ENCODE results near the gene TMUB2.

The TMUB2 gene

DNA sequence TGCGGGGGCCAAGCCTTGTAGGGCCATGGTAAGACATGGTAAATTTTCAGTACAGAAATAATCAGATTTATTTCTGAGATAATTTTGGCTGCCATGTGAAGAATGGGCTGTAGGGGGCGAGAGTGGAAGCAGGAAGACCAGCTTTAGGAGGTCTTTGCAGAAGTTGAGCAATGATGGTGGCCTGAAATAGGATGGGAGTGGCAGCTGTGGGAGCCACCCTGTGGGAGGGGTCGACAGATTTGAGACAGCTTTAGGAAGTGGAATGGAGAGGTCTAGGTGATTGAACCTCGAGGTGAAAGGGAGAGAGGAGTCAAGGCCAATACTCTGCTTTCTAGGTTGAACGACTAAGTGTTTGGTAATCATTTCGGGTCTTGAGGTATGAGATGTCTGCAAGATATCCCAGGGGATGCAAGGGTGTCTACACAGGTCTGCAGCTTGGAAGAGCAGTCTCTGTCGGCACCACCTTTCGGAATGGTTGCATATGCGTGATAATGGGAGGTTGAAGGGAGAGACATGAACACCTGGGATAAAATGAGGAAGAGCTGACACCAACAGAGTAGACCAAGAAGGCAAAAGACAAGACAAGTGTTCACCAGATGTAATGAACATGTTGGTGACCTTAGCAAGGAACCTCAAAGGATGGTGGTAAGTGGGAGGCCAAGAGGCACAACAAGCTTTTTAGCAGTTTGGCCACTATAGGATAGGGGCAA is 17.1 kb downstream of the TMUB2 start:
- DNase-seq, result peak; percentile 45

DNA sequence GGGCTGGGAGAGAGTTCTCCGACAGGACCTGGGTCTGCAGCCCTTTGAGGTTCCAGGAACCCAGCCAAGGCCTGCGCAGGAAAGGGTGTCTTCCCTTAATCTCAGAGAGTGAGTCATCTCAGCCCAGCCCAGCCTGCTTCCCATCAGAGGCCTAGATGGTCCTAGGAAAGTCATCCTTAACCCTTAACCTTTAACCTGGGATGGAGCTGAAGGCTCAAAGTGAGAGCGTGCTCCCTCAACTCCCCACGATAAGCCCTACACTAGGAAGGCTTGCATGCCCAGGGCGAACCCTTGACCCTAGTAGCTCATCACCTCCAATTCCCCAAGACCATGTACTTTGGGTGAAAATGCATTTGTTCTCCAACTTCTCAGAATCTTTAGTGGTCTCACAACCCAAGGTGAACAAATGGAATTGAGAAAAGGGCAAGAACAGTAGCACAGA is 17.7 kb downstream of the TMUB2 start:
- no peak for DNase-seq

DNA sequence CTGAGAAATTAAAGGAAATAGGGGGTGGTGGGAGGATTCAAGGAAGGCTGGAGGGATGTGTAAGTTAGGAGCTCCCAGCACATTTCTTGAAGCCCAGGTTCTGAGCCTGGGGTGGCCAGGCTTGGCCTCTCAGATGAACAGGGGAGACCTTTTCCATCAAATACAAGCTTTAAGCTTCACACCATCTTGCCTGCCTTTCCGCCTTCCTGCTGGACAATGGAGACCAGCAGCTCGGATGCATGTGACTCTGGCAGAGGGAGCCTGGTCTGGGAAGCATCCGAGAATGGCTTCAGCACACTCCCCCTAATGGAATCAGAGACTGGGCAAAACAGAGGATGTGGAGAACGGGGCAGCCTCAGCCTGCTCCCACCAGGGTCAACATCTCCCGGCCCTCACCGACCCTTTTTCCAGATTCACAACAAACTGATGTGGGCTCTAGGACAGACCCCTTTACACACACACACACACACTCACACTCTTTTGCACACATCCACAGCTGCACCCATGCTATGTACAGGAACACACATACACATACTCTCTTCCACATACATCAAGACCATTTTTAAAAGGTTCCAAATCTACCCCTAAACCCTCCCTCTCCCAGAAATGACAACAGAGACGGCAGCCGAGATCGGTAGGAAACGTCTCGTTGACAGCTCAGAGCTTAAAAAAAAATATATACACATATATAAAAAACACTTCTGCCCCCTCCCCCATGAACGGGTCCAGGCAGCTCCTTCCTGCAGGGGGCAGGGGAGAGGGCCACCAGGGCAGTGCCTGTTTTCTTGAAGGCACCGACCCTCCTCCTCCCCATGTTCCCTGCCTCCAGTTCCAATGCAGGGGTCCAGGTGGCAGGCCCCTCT is 19.4 kb downstream of the TMUB2 start:
- DNase-seq, result no peak

DNA sequence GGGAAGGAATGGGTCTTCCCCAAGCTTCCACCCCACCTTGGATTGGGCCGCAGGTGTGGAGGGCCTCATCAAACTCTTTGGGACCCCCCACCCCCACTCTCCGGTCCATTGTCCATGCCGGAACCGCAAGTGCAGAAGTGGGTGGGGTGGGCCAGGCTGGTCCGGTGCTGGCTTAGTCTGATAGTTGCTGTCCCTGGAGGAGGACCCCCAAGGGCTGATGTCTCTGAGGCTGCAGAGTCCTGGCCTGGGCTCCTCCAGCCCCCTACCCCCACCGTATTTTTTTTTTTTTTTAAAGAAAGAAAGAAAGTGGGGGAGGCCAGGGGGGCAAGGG is 20.0 kb downstream of the TMUB2 start:
- DNase-seq, result no peak

DNA sequence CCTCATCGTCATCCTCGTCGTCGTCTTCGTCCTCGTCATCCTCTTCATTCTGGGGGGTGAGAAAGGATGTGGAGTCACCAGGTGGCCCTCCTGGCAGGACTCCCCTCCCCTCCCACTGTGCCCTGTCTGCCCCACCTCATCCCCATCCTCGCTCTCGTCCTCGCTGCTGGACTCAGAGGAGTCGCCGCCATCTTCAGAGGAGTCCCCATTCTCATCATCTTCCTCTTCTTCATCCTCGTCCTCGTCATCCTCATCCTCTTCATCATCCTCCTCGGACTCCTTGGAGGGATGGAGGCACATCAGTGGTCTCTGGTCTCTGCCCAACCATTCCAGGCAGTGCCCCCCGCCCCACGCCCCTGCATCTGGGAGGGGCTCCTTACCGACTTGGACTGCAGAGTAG is 20.5 kb downstream of the TMUB2 start:
- no peak for DNase-seq

DNA sequence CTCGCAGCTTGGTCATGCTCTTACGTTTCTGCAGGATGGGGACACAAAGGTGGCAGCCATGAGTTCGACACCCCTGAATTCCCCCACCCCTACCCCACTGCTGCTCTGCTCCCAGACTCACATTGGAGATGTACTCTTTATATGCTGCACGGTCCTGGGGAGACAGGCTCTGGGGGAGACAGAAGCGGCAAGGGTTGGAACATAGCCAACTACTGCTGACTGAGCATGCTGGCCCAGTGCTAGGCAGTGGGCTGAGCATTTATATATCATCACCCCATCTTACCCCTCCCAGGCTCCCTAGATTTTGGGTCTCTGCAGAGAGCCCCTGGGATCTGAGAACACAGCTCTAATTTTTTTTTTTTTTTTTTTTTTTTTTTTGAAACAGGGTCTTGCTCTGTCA is 21.0 kb downstream of the TMUB2 start:
- DNase-seq, result no peak

DNA sequence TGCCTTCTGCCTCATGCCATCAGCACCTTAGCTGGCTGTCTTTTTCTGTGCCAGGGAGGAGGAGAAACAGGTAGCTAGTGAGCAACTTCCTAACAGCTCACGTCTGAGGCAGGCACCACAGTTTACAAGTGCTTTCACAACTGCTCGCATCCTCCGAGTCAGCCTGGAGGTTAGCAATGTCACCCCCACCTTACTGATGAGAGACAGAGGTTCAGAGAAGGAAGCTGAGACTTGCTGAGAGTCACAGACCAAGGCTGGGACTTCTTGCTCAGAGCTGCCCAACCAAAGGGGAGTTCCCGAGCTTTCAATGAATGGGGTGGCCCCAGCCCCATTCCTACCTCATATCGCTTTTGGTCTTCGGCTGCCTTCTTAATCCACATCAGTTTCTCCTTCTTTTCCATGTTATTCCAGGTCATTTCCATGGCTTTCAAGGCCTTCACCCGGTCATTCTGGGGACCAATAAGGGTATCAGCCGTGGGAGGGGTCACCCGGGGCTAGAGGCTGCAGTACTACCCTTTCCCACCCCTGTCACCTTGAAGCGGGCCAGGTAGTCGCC is 23.1 kb downstream of the TMUB2 start:
- peak; percentile 65 for DNase-seq

DNA sequence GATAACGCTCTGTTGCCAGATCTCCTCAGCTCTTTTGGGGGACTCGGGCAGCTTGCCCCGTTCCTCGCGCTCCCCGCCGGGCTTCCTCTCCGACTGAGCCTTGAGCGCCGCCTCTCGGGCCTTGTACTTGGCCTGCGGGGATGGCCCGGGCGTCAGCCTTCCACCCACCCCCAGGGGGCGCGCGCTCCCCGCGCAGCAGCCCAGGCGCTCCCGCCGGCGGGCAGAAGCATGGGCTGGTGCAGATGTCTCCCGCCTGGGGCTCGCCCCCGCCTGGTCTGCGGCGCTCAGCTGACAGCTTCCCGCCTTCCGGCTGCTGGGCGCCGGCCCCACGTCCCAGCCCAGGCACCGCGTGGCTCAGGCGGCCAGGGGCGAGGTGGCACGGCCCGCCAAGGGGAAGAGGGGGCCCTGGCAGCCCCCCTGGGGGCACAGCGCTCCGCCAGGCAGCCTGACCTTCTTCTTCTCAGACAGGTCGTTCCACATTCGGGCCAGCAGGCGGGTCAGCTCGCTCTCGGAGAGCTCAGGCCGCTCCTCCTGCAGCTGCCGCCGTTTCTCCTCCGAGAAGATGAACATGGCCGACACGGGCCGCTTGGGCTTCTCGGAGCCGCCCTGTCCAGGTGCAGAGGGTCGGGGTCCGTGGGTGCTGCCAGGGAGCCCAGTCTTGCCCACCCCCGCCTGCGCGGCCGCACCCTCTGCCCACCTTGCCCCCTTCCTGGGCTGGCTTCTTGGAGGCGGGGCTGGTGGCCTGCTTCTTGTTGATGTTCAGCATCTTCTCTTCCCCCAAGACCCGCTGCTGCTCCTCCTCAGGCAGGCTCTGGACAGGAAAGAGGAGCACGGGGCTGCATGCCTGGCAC is 23.8 kb downstream of the TMUB2 start:
- peak; percentile 91 for DNase-seq

DNA sequence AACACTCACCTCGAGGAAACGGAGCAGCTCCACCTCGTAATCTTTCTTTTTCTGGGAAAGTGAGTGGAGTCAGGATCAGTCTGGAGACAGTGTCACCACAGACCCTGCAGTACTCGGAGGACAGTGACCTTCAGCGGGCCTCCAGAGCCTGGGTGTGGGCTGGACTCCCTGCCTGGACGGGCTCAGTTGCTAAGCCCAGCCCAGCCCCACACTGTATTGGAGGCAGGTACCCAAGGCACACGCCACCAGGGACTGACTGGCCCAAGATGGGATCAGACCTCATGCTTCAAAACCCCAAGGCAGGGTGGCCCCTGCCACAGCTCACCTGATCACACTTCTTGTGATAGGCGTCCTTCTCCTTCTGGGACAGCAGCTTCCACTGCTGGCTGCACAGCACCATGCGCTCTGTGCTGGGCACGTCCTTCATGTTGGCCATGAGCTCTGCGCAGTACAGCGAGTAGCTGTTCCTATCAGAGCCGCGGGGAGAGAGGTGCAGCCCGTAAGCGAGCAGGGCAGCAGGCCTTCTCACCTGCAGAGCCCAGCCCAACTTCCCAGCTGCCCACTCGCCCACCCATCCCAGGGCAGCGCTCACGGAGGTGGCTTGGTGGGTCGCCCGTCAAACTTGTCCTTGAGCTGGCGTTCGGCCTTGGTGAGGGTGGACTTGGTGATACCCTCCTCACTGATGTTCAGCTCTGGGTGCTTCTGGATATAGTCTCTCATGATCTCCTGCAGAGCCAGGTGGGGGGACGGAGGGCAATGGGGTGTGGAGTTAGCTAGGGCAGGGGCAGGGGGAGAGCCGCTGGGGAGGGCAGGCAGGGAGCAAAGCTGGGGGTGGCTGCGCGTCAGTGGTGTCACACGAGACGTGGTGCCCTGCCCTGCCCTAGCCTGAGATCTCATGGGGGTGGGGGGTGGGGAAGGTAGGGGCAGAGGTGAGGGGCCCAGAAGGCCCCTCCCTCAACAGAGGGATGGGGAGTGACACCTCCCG is 24.8 kb downstream of the TMUB2 start:
- no peak for DNase-seq

DNA sequence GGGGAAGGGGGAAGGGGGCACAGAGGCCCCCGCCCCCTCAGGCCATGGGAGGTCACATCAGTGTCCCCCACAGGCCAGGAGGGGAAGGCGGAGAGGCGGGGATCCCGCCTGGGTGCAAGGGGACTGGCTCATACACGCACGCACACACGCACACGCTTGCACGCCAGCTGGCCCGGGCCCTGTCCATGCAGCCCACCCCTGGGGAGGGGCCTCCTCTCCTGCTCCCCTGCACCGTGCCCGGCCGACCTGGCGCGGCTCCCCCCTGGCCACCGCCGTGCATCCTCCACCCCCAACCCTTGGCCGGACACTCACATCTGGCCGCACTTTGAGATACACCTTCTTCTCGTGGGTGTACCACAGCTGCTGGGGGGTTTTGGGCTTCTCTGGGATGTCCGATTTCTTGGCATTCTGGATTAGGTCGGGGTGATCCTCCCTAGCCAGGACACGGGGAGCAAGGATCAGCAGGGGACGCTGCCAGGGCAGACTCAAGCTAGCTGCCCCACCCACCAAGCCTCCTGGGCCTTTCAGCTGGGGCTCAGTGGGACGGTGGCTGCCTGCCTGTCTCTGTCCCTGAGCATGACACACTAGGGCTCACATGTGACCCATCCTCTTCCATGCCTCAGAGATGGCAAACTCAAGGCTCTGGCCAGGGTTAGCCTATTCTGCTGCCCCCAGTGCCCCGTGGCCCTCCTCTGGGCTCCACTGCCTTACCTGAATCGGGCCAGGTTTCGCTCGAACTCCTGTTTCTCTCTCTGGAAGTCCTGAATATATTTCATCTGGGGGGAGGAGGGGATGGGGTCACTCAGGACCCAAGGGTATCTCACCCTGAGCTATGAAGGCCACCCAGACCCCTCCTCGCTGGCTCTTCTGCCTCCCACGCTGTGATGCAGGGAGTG is 26.0 kb downstream of the TMUB2 start:
- no peak for DNase-seq

DNA sequence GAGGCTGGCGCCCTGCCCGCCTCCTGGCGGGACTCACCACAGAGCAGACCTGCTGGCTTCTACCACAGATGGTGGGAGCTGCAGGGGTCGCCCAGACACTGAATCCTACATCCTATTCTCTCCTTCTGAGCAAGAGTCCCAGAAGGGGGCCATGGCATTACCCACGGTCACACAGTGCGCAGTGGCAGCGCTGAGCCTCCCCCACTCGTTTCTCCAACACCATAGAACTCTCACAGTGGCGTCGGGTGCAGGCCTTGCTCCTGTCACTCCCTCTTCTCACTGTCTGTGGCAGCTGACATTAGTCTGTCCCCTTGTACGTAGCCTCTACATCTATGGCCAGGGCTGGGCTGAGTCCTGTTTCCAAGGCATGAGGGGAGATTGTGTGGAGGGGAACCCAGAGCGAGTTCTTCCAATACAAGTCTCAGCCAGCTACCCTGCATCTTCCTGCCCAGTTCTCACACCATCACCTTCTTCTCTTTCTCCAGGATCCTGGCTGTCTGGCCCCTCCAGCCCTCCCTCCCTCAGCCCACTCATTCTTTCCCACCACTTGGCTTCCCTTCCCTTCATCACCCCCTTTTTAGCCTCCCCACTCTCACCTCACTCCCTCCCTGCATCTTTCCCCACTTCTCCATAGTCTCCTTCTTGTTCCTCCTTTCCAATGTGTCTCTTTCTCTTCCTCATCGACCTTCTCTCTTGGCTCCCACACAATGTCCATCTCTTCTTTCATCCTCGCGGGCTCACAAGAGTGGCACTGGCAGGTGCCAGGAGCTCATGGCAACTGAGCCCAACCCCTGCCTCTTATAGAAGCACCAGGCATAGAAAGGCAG is 26.8 kb downstream of the TMUB2 start:
- no peak for DNase-seq

DNA sequence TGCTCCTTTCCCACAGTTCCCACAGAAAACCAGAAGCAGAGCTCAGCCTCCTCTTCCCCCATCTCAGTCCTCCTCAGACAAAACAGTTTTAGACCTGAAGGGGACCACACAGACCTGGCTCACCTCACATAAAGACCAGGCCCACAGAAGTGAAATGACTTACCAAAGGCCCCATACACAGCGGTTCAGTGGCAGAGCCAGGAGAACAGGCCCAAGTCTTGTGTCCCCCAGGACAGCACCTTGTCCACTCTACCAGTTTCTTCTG is 27.4 kb downstream of the TMUB2 start:
- DNase-seq, result no peak

DNA sequence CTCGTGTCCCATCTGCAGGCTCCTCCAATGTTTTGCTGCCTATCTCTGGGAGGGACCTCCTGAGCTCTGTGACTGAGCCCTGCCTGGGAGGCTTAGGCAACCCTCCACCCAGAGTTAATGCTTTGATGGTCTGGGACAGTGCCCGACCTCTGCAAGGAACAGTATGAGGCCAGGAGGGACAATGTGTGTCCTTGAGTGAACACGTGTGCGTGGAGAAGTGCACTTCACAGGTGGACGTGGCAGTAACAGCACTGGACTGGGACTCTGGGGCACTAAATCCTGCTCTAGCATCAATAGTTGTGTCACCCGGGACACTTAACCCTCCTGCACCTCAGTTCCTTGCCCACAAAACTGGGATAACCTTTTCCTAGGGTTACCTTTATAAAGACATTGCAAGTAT is 28.1 kb downstream of the TMUB2 start:
- no peak for DNase-seq

DNA sequence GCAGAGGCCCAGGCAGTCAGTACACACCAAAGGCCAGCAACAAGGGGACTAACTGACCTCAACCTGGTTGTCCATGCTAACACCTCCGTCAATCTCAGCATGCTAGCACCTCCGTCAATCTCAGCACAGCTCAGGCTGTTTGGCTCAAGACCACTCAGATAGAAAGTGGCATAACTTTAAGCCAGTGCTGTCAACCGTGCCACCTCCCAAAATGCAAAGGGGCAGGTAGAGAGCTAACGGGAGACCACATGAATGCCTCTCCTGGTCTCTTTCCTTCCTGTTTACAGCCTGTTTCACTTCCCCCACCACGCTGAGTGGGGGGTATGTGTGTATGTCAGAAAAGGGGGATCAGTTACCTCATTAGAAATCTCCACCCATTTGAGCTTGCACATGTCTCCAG is 29.4 kb downstream of the TMUB2 start:
- DNase-seq, result no peak

DNA sequence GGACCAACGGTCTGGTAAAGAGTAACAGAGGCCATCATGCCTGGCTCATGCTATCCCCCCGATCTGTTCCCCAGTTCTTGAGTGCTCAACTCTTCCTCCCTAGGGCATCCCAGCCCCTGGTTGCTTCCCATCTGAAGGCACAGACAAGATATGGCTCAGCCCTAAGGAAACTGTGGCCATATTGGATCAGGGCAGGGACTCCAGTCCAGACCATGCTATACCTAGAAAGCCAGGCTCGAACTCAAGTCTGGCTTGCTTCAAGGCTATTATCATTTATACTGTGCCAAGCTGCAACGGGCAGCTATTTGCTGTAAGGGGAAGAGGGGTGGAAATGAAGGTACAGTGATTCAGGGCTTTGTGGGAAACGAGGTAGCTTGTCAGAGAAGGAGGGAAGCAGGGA is 29.9 kb downstream of the TMUB2 start:
- no peak for DNase-seq

DNA sequence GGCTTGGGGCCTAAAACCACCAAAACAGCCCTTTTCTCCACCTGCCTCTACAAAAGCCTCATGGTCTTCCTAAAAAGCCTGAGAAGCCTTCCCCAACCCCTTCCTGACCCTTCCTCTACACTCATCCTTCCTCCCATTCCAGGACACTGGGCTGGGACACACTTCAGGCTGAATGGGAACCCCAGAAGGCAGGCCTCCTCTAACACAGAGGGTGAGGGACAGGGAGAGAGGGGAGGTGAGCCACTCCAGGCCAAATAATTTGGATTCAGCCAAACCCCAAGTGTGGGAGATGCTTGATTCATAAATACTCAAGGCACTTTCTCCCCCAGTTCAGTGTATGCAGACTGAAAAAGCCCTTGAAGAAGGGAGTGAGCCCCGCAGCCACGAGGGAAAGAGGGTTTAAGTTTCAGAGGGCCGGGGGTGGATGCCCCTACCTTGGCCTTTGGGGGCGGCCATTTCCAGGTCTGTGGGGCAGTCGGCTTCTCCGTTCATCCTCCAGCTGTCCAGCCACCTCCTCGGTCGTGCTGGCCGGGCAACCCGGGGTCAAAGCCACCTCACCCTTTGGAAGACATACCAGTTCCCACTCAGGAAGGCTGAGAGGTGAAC is 31.1 kb downstream of the TMUB2 start:
- peak; percentile 26 for DNase-seq

DNA sequence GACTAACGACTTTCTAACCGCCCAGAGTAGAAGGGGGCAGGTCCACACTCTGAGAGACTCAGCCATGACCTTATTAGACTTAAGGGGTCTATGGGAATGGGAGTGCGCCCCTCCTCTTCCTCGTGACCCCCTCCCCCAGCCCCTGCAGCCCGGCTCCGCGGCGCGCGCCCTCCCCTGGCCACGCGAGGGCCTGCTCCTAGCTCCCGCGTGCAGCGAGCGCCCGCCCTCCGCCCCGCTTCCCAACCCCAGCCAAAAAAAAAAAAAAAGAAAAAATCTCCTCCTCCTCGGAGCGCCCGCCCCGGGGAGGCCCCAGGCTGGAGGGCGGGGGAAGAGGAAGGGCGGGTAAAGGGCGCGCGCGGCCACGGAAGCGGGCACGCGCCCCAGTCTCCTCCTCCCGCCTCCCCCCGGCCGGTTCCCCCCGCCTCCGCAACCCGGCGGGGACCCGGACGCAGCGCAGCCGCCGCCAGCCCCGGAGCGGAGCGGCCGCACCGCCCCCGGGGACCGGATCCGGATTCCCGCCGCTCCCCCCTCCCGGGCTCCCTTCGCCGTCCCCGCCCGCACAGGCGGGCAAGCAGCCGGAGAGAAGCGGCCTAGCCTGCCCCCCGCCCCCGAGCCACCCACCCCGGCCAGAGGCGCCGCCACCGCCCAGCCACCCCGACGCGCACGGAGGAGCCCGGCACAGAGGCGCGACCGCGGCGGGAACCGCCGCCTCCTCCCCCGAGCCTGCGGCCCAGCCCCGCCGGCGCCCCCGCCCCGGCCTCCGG is 31.8 kb downstream of the TMUB2 start:
- peak; percentile 86 for DNase-seq

DNA sequence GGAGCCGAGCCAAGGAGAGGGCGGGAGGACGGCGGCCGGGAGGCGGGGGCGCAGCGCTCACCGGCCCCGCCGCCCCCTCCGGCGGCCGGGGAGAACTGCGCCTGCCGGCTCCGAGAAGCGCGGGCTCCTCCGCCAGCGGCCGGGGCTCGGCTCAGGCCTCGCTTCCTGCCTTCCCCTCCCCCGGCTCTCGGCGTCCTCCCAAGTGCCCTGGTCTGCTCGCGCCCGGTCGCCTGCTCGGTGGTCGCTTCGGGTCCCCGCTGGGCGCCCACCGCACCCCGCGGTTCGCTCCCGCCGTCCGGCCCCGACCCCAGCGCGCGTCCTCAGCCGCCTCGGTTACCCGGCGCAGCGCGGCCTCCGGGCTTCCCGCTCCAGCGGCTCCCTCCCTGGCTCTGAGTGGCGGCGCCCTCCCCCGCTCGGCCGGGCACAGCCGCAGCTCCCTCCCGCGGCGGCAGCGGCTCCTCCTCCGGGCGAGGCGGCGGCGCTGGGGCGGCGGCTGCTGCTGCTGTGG is 32.4 kb downstream of the TMUB2 start:
- DNase-seq, result peak; percentile 78

All from activated naive CD4-positive, alpha-beta T cell treated with anti-CD3 and anti-CD28 coated beads, Interleukin-2, amount 50 U/mL, for 16 hours (primary cell).